Neural cell (in vitro differentiated cells): ENCODE data around the gene ERBB4.

ENCODE experiments used
- EP300 ChIP-seq: fragments of 450-650 bp; conservative IDR thresholded peaks from 2 replicates; pipeline ENCODE4 v1.6.1; 2014; ENCODE audit warnings: antibody characterized with exemption, mild to moderate bottlenecking, moderate library complexity; ENCODE audit not compliant: poor library complexity, severe bottlenecking
- EZH2 ChIP-seq: fragments of 200-600, 300-800 bp; shearing (Covaris generic), sonication (generic); IDR thresholded peaks from 2 replicates; pipeline ENCODE4 v1.6.1; 2014; ENCODE audit warnings: antibody characterized with exemption, low read length, borderline replicate concordance, mild to moderate bottlenecking; ENCODE audit not compliant: insufficient read depth, poor library complexity, severe bottlenecking
- MXI1 ChIP-seq: fragments of 450-650 bp; conservative IDR thresholded peaks from 2 replicates; pipeline ENCODE4 v1.6.1; 2014; ENCODE audit warnings: antibody characterized with exemption, mild to moderate bottlenecking; ENCODE audit not compliant: poor library complexity, severe bottlenecking
- POLR2AphosphoS5 ChIP-seq: IDR thresholded peaks from 2 replicates; pipeline ENCODE4 v1.6.1; 2012
- RAD21 ChIP-seq: fragments of 450-650 bp; conservative IDR thresholded peaks from 2 replicates; pipeline ENCODE4 v1.6.1; 2014; ENCODE audit warnings: antibody characterized with exemption, mild to moderate bottlenecking, moderate library complexity
- SMC3 ChIP-seq: fragments of 450-650 bp; conservative IDR thresholded peaks from 2 replicates; pipeline ENCODE4 v1.6.1; 2014; ENCODE audit warnings: antibody characterized with exemption, mild to moderate bottlenecking, moderate library complexity; ENCODE audit not compliant: poor library complexity
- TAF1 ChIP-seq: IDR thresholded peaks from 2 replicates; pipeline ENCODE4 v1.6.1; 2012; ENCODE audit warnings: low read depth
- TF ChIP-seq, protein P1 (sequence below): fragments of 450-650 bp; IDR thresholded peaks from 2 replicates; pipeline ENCODE4 v1.5.1; 2014; ENCODE audit warnings: antibody characterized with exemption, mild to moderate bottlenecking, moderate library complexity; ENCODE audit not compliant: poor library complexity, severe bottlenecking
- TF ChIP-seq, protein P2 (sequence below): IDR thresholded peaks from 2 replicates; pipeline ENCODE4 v1.6.1; 2012; ENCODE audit warnings: borderline replicate concordance

DNA sequence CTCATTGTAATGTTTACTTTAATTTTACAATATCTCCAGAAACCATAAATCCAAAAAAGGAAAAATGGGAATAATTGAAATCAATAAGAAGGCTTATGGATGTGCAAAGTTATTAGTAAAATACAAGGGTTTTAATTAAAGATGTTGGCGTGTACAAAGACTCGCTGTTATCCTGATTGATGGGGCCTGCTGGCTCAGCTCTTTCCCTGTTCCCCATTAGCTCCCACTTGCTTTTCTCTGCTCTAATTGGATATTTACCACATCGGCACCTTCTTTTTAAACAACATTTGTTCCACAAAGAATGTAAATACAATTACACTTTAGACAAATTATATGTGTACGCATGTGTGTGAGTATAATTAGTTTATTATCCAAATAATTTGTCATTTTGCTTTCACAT is 796.6 kb downstream of the ERBB4 start:
- TF ChIP-seq MXI1 (no peak), EZH2 (no peak), SMC3 (no peak), TAF1 (no peak), POLR2AphosphoS5 (no peak), RAD21 (no peak), EP300 (no peak)
- TF ChIP-seq, protein P1, sequence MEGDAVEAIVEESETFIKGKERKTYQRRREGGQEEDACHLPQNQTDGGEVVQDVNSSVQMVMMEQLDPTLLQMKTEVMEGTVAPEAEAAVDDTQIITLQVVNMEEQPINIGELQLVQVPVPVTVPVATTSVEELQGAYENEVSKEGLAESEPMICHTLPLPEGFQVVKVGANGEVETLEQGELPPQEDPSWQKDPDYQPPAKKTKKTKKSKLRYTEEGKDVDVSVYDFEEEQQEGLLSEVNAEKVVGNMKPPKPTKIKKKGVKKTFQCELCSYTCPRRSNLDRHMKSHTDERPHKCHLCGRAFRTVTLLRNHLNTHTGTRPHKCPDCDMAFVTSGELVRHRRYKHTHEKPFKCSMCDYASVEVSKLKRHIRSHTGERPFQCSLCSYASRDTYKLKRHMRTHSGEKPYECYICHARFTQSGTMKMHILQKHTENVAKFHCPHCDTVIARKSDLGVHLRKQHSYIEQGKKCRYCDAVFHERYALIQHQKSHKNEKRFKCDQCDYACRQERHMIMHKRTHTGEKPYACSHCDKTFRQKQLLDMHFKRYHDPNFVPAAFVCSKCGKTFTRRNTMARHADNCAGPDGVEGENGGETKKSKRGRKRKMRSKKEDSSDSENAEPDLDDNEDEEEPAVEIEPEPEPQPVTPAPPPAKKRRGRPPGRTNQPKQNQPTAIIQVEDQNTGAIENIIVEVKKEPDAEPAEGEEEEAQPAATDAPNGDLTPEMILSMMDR, result no peak
- TF ChIP-seq, protein P2, sequence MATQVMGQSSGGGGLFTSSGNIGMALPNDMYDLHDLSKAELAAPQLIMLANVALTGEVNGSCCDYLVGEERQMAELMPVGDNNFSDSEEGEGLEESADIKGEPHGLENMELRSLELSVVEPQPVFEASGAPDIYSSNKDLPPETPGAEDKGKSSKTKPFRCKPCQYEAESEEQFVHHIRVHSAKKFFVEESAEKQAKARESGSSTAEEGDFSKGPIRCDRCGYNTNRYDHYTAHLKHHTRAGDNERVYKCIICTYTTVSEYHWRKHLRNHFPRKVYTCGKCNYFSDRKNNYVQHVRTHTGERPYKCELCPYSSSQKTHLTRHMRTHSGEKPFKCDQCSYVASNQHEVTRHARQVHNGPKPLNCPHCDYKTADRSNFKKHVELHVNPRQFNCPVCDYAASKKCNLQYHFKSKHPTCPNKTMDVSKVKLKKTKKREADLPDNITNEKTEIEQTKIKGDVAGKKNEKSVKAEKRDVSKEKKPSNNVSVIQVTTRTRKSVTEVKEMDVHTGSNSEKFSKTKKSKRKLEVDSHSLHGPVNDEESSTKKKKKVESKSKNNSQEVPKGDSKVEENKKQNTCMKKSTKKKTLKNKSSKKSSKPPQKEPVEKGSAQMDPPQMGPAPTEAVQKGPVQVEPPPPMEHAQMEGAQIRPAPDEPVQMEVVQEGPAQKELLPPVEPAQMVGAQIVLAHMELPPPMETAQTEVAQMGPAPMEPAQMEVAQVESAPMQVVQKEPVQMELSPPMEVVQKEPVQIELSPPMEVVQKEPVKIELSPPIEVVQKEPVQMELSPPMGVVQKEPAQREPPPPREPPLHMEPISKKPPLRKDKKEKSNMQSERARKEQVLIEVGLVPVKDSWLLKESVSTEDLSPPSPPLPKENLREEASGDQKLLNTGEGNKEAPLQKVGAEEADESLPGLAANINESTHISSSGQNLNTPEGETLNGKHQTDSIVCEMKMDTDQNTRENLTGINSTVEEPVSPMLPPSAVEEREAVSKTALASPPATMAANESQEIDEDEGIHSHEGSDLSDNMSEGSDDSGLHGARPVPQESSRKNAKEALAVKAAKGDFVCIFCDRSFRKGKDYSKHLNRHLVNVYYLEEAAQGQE, result no peak
